ENCODE results near the gene ESYT2. TPM values are rescaled to one million over a fixed set of nuclear protein-coding genes. Genes with fewer than 3 reads are reported as not detected.
A peak's percentile ranks its signal among the peaks of the same experiment; 100 is the strongest.

ESYT2 gene
- total and polyA plus RNA-seq, 9 of the 15 experiments (the other 6 are each of a cell fraction or from before 2014, with no cell fraction given), result 5.8 to 86.9 (median 64.7) TPM

- no peak for TF ChIP-seq E2F8 (IDR thresholded peaks at IDR 0.05; ENCODE audit: low read depth, partially characterized antibody)
- TF ChIP-seq FOXJ3 (CRISPR knock-in tag; IDR thresholded peaks at IDR 0.05), result no peak
- no peak for TF ChIP-seq FIP1L1 (IDR thresholded peaks at IDR 0.05; ENCODE audit: low read depth, low read length, poor library complexity, severe bottlenecking)
- TF ChIP-seq ZFPM2 (CRISPR knock-in tag; IDR thresholded peaks at IDR 0.05), result no peak
- TF ChIP-seq HDAC6 (IDR thresholded peaks at IDR 0.05; ENCODE audit: low read depth, low read length), result no peak
- no peak for TF ChIP-seq SMARCC2 (IDR thresholded peaks at IDR 0.05; ENCODE audit: low read depth)
- no peak for TF ChIP-seq SAP30 (IDR thresholded peaks at IDR 0.05; ENCODE audit: borderline replicate concordance, insufficient read depth, low read depth, low read length, poor library complexity, severe bottlenecking)
- TF ChIP-seq MCM5 (IDR thresholded peaks at IDR 0.05; ENCODE audit: low read depth), result no peak
- no peak for TF ChIP-seq TAF9B (IDR thresholded peaks at IDR 0.05; ENCODE audit: partially characterized antibody)
- no peak for TF ChIP-seq CCNT2 (IDR thresholded peaks at IDR 0.05; ENCODE audit: borderline replicate concordance, extremely low read depth, insufficient read length, low read depth, low read length)
- no peak for TF ChIP-seq COPS2 (conservative IDR thresholded peaks at IDR 0.05)
- TF ChIP-seq ZNF589 (CRISPR knock-in tag; IDR thresholded peaks at IDR 0.05; ENCODE audit: low read depth), result peak; percentile 79; the same call in 1 of the 2 replicates
- TF ChIP-seq KLF6 (CRISPR knock-in tag; IDR thresholded peaks at IDR 0.05; ENCODE audit: borderline replicate concordance), result peak; percentile 69
- no peak for TF ChIP-seq HMG20A (CRISPR knock-in tag; conservative IDR thresholded peaks at IDR 0.05)
- TF ChIP-seq BCLAF1 (IDR thresholded peaks at IDR 0.05; ENCODE audit: borderline replicate concordance in 1 of 2, control insufficient read depth in 1 of 2, low read depth in 2 of 2, low read length in 1 of 2), result no peak
- no peak for TF ChIP-seq MAFF (IDR thresholded peaks at IDR 0.05; ENCODE audit: low read length)
- TF ChIP-seq ZNF384 (IDR thresholded peaks at IDR 0.05; ENCODE audit: low read depth, low read length), result no peak
- TF ChIP-seq KHSRP (IDR thresholded peaks at IDR 0.05), result no peak
- no peak for TF ChIP-seq HNRNPUL1 (IDR thresholded peaks at IDR 0.05; ENCODE audit: low read length)
- TF ChIP-seq ZC3H8 (IDR thresholded peaks at IDR 0.05), result no peak
- TF ChIP-seq ZBTB2 (IDR thresholded peaks at IDR 0.05), result peak; percentile 15; the same call in 1 of the 2 replicates
- 0 out of 2 replicates have a peak, but pooled peaks have one; percentile 24 for TF ChIP-seq OTX1 (CRISPR knock-in tag; IDR thresholded peaks at IDR 0.05)
Observed at GRCh38 chr7:158865462-158865922, 36.2 kb upstream of the ESYT2 start (continued).

Measured in K562 (cell line).